ENCODE measurements around the gene RXRG.

RXRG gene

GRCh38 chr1:165369255-165369848, 75.6 kb downstream of the RXRG start:
- H3K4me3 ChIP-seq (ENCODE audit: low read length in 2 of 2) = no peak overlapping the region
- no peaks in the 10 kb centered on the region for H3K4me1 ChIP-seq (ENCODE audit: control insufficient read depth, insufficient read depth, low read length)
- no peak overlapping the region for H3K27ac ChIP-seq (ENCODE audit: low read length)
- H3K9ac ChIP-seq (ENCODE audit: low read length in 2 of 2) = no peak overlapping the region
- H3K27me3 ChIP-seq (ENCODE audit: control insufficient read depth in 1 of 2, insufficient read depth in 2 of 2, low read length in 2 of 2) = peaks cover 0 to 11% of the 10 kb centered on the region in 2 donors
- H3K36me3 ChIP-seq (ENCODE audit: control insufficient read depth in 2 of 2, insufficient read depth in 2 of 2, low read length in 2 of 2) = no peaks in the 10 kb centered on the region
- no peaks in the 10 kb centered on the region for H3K9me3 ChIP-seq (ENCODE audit: control insufficient read depth in 2 of 2, low read length in 2 of 2)

GRCh38 chr1:165367375-165367993, 77.4 kb downstream of the RXRG start:
- H3K9ac ChIP-seq (ENCODE audit: low read length in 2 of 2) = no peak overlapping the region
- peaks cover 0 to 8% of the 10 kb centered on the region in 2 donors for H3K27me3 ChIP-seq (ENCODE audit: control insufficient read depth in 1 of 2, insufficient read depth in 2 of 2, low read length in 2 of 2)
- H3K9me3 ChIP-seq (ENCODE audit: control insufficient read depth in 2 of 2, low read length in 2 of 2) = no peaks in the 10 kb centered on the region
- H3K27ac ChIP-seq (ENCODE audit: low read length) = no peak overlapping the region
- H3K4me1 ChIP-seq (ENCODE audit: control insufficient read depth, insufficient read depth, low read length) = no peaks in the 10 kb centered on the region
- H3K36me3 ChIP-seq (ENCODE audit: control insufficient read depth in 2 of 2, insufficient read depth in 2 of 2, low read length in 2 of 2) = no peaks in the 10 kb centered on the region
- no peak overlapping the region for H3K4me3 ChIP-seq (ENCODE audit: low read length in 2 of 2)

- H3K9me3 ChIP-seq (ENCODE audit: control insufficient read depth in 2 of 2, low read length in 2 of 2) = no peaks in the 10 kb centered on the region
- H3K27ac ChIP-seq (ENCODE audit: low read length) = no peak overlapping the region
- H3K4me3 ChIP-seq (ENCODE audit: low read length in 2 of 2) = no peak overlapping the region
- H3K4me1 ChIP-seq (ENCODE audit: control insufficient read depth, insufficient read depth, low read length) = no peaks in the 10 kb centered on the region
- no peaks in the 10 kb centered on the region for H3K36me3 ChIP-seq (ENCODE audit: control insufficient read depth in 2 of 2, insufficient read depth in 2 of 2, low read length in 2 of 2)
- peaks cover 0 to 13% of the 10 kb centered on the region in 2 donors for H3K27me3 ChIP-seq (ENCODE audit: control insufficient read depth in 1 of 2, insufficient read depth in 2 of 2, low read length in 2 of 2)
- H3K9ac ChIP-seq (ENCODE audit: low read length in 2 of 2) = no peak overlapping the region
Measured at GRCh38 chr1:165365341-165365740, 79.6 kb downstream of the RXRG start.

- no peaks in the 10 kb centered on the region for H3K9me3 ChIP-seq (ENCODE audit: control insufficient read depth in 2 of 2, low read length in 2 of 2)
- no peaks in the 10 kb centered on the region for H3K4me1 ChIP-seq (ENCODE audit: control insufficient read depth, insufficient read depth, low read length)
- H3K27ac ChIP-seq (ENCODE audit: low read length) = no peak overlapping the region
- H3K9ac ChIP-seq (ENCODE audit: low read length in 2 of 2) = no peak overlapping the region
- no peak overlapping the region for H3K4me3 ChIP-seq (ENCODE audit: low read length in 2 of 2)
- H3K36me3 ChIP-seq (ENCODE audit: control insufficient read depth in 2 of 2, insufficient read depth in 2 of 2, low read length in 2 of 2) = no peaks in the 10 kb centered on the region
- H3K27me3 ChIP-seq (ENCODE audit: control insufficient read depth in 1 of 2, insufficient read depth in 2 of 2, low read length in 2 of 2) = peaks cover 0 to 13% of the 10 kb centered on the region in 2 donors
Measured at GRCh38 chr1:165364568-165365133, 80.3 kb downstream of the RXRG start.

GRCh38 chr1:165356876-165357275, 88.0 kb downstream of the RXRG start:
- H3K27ac ChIP-seq (ENCODE audit: low read length) = no peak overlapping the region
- H3K4me3 ChIP-seq (ENCODE audit: low read length in 2 of 2) = no peak overlapping the region
- peaks cover 43 to 59% of the 10 kb centered on the region in 2 donors for H3K27me3 ChIP-seq (ENCODE audit: control insufficient read depth in 1 of 2, insufficient read depth in 2 of 2, low read length in 2 of 2)
- no peaks in the 10 kb centered on the region for H3K9me3 ChIP-seq (ENCODE audit: control insufficient read depth in 2 of 2, low read length in 2 of 2)
- H3K9ac ChIP-seq (ENCODE audit: low read length in 2 of 2) = no peak overlapping the region
- H3K4me1 ChIP-seq (ENCODE audit: control insufficient read depth, insufficient read depth, low read length) = peaks cover 30% of the 10 kb centered on the region
- H3K36me3 ChIP-seq (ENCODE audit: control insufficient read depth in 2 of 2, insufficient read depth in 2 of 2, low read length in 2 of 2) = no peaks in the 10 kb centered on the region

GRCh38 chr1:165355977-165356811, 88.7 kb downstream of the RXRG start, which contains the start of gene LMX1A:
Gene LMX1A, minus strand, starts transcription at chr1:165356715. Its CDS starts 1,156 bp downstream, at chr1:165355559.
- Histone ChIP-seq H3K4me3 (ENCODE audit: low read length in 2 of 2) (peak within 1 kb of the TSS; percentile 37 to 65), H3K9me3 (ENCODE audit: control insufficient read depth in 2 of 2, low read length in 2 of 2) (no peaks in the 10 kb centered on the region), H3K9ac (ENCODE audit: low read length in 2 of 2) (no peak within 1 kb of the TSS), H3K27ac (ENCODE audit: low read length) (no peak within 1 kb of the TSS), H3K36me3 (ENCODE audit: control insufficient read depth in 2 of 2, insufficient read depth in 2 of 2, low read length in 2 of 2) (no peaks in the 10 kb centered on the region), H3K4me1 (ENCODE audit: control insufficient read depth, insufficient read depth, low read length) (peaks cover 30% of the 10 kb centered on the region), H3K27me3 (ENCODE audit: control insufficient read depth in 1 of 2, insufficient read depth in 2 of 2, low read length in 2 of 2) (peaks cover 45 to 65% of the 10 kb centered on the region in 2 donors)

GRCh38 chr1:165355139-165355976, 89.6 kb downstream of the RXRG start:
- no peak overlapping the region for H3K9ac ChIP-seq (ENCODE audit: low read length in 2 of 2)

GRCh38 chr1:165354739-165355138, 90.2 kb downstream of the RXRG start:
- no peaks in the 10 kb centered on the region for H3K9me3 ChIP-seq (ENCODE audit: control insufficient read depth in 2 of 2, low read length in 2 of 2)
- no peak overlapping the region for H3K4me3 ChIP-seq (ENCODE audit: low read length in 2 of 2)
- H3K27ac ChIP-seq (ENCODE audit: low read length) = no peak overlapping the region
- peaks cover 50 to 79% of the 10 kb centered on the region in 2 donors for H3K27me3 ChIP-seq (ENCODE audit: control insufficient read depth in 1 of 2, insufficient read depth in 2 of 2, low read length in 2 of 2)
- H3K4me1 ChIP-seq (ENCODE audit: control insufficient read depth, insufficient read depth, low read length) = peaks cover 30% of the 10 kb centered on the region
- no peaks in the 10 kb centered on the region for H3K36me3 ChIP-seq (ENCODE audit: control insufficient read depth in 2 of 2, insufficient read depth in 2 of 2, low read length in 2 of 2)
- no peak overlapping the region for H3K9ac ChIP-seq (ENCODE audit: low read length in 2 of 2)

More at GRCh38 chr1:165355139-165355976, 89.6 kb downstream of the RXRG start:
- H3K9me3 ChIP-seq (ENCODE audit: control insufficient read depth in 2 of 2, low read length in 2 of 2) = no peaks in the 10 kb centered on the region
- no peak overlapping the region for H3K27ac ChIP-seq (ENCODE audit: low read length)
- H3K36me3 ChIP-seq (ENCODE audit: control insufficient read depth in 2 of 2, insufficient read depth in 2 of 2, low read length in 2 of 2) = no peaks in the 10 kb centered on the region
- peaks cover 30% of the 10 kb centered on the region for H3K4me1 ChIP-seq (ENCODE audit: control insufficient read depth, insufficient read depth, low read length)
- H3K27me3 ChIP-seq (ENCODE audit: control insufficient read depth in 1 of 2, insufficient read depth in 2 of 2, low read length in 2 of 2) = peaks cover 47 to 73% of the 10 kb centered on the region in 2 donors
- peak overlapping the region; percentile 37 to 65 for H3K4me3 ChIP-seq (ENCODE audit: low read length in 2 of 2)

GRCh38 chr1:165353731-165354671, 90.9 kb downstream of the RXRG start:
- no peak overlapping the region for H3K27ac ChIP-seq (ENCODE audit: low read length)
- peaks cover 50 to 87% of the 10 kb centered on the region in 2 donors for H3K27me3 ChIP-seq (ENCODE audit: control insufficient read depth in 1 of 2, insufficient read depth in 2 of 2, low read length in 2 of 2)
- H3K4me1 ChIP-seq (ENCODE audit: control insufficient read depth, insufficient read depth, low read length) = peaks cover 30% of the 10 kb centered on the region
- H3K36me3 ChIP-seq (ENCODE audit: control insufficient read depth in 2 of 2, insufficient read depth in 2 of 2, low read length in 2 of 2) = no peaks in the 10 kb centered on the region
- no peak overlapping the region for H3K4me3 ChIP-seq (ENCODE audit: low read length in 2 of 2)
- H3K9me3 ChIP-seq (ENCODE audit: control insufficient read depth in 2 of 2, low read length in 2 of 2) = no peaks in the 10 kb centered on the region
- no peak overlapping the region for H3K9ac ChIP-seq (ENCODE audit: low read length in 2 of 2)

Measured in stomach smooth muscle (tissue), 2 donors.